Hematopoietic multipotent progenitor cell treated with erythropoietin and hydrocortisone succinate and interleukin-3 and kit ligand, for 4 days (in vitro differentiated cells): ENCODE data around the gene TNNT2.
A peak's percentile ranks its signal among the peaks of the same experiment; 100 is the strongest.

Experiments
- DNase-seq: peaks from one replicate; pipeline ENCODE4 v3.0.0-alpha.2; 2015

TNNT2 gene

GRCh38 chr1:201354901-201355295 lies 22.6 kb downstream of the TNNT2 start:
- no peak for DNase-seq

DNA sequence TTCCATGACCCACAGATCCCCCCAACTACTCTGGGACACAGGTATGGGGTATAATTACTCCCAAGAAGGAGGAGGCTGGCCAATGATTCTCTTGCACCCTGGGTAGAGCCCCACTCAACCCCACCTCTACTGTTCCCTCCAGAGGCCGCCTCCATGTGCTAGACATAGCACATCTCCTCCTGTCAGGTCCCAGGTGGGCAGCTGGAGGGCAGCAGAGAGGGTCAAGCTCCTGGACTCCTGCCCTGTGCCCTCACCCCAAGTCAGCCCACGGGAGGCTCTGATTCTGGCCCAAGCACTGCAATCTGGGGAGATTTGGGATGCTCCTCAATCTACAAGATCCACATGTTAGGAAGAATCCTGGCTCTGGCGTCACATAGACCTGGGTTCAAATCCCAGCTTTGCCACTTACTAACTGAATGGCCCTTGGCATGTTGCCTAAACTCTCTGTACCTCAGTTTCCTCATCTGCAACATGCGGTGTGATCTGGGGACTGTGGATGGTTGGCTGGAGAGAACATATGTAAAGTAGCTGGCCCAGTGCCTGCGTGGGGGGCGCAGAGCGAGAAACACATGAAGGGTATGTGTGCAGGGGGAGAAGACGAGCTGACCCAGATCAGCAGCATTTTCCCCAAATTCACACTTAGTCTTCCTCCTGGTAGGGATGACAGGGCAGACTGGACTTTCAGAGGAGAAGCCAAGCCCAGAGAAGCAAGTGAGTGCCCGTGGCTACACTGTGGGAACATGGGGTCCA lies 23.2 kb downstream of the TNNT2 start:
- DNase-seq, result no peak

- DNase-seq, result no peak
These were observed 24.1 kb downstream of the TNNT2 start for GRCh38 chr1:201353186-201353940.

DNA sequence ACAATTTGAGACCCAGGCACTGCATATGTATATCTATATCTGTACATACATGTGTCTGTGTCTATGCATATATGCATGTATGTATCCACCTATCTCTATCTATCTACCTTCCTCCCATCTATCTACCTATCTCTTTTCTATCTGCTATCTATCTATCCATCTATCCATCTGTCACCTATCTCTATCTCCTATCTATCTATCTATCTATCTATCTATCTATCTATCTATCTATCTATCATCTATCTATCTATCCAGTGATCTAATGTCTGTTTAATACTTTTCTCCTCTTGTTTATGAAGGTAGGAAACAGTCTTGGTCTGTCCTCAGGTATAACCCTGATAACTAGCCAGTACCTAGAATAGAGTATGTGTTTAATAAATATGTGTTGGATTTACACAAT lies 25.9 kb downstream of the TNNT2 start:
- no peak for DNase-seq

GRCh38 chr1:201350884-201351283 lies 26.6 kb downstream of the TNNT2 start:
- DNase-seq, result no peak

- DNase-seq, result no peak
These were observed 27.1 kb downstream of the TNNT2 start for GRCh38 chr1:201350361-201350725.

DNA sequence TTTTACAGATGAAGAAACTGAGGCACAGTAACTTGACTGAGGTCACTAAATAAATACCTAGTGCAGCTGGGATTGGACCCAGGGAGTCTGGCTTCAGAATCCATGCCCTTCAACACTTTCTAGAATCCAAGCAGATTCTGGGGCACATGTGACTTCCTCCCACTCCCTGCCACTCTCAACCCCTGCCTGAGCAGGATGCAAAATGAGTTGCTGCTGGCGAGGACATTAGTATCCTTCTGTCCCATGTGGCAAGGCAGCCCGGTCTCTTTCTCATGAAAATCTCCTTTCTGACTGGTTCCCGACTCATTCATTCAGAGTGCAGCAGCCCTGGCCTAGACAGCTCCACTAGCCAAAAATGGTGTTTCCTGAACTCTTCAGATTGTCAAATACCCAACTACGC lies 28.4 kb downstream of the TNNT2 start:
- DNase-seq, result no peak

DNA sequence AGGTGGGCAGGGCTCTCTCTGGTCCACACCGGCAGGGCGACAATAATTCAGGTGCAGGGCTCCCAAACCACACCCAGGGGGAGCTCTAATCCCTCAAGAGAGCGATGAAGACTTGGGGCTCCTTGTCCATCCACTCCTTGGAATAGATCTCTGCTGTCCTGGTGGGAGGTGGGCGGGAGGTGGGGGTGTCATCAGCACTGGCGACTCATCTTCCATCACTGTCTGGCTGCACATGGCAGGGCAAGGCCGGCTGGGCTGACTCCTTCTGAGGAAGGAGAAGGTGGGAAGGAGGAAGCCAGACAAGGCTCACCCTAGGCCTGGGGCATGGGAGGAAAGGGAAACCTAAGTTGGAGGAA lies 29.3 kb downstream of the TNNT2 start:
- peak; percentile 76 for DNase-seq

DNA sequence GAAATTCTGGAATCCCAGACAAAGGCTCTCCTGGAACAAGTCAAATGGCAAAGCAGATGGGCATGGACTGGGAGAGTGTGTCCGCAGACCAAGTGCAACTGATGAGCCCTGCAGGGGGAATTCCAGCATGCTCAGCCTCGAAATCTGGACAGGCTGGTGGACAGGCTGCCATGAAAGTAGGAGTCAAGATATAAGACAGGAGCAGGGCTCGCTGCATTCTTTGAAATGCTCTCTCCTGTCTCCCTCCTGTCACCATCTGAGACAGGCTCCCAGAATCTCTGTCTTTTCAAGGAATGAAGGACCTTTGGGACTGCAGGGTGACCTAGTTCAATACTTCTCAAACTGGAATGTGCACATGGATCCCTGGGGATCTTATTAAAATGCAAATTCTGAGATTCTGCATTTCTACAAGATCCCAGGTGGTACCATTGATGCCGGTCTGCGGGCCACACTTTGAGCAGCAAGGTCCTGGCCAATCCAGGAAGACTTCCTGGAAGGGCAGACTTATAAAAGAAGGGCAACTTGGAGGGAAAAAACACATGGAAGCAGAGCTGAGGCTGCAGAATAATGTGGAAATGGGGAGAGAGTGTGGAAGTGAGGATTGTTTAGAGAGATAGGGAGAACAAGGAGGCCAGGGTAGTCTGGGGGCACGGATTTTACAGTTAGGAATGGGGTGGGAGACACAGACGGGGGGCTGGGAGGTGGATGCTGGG lies 29.8 kb downstream of the TNNT2 start:
- DNase-seq, result no peak

DNA sequence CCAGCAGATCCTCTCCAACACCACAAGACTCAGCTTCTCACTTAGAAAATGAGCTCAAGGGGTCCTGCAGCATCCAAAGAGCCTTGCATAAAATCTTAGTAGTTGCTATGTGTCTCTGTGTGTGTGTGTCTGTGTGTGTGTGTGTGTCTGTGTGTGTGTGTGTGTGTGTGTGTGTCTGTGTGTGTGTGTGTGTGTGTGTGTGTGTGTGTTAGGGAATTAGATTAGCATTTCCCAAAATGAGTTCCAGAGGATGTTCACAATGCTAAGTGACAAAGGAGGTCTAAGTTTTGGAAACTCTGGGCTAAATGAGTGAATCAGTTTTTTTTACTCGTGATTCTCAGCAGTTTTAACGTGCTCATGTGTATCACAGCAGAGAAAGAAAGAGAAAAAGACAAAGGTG lies 30.5 kb downstream of the TNNT2 start:
- no peak for DNase-seq

DNA sequence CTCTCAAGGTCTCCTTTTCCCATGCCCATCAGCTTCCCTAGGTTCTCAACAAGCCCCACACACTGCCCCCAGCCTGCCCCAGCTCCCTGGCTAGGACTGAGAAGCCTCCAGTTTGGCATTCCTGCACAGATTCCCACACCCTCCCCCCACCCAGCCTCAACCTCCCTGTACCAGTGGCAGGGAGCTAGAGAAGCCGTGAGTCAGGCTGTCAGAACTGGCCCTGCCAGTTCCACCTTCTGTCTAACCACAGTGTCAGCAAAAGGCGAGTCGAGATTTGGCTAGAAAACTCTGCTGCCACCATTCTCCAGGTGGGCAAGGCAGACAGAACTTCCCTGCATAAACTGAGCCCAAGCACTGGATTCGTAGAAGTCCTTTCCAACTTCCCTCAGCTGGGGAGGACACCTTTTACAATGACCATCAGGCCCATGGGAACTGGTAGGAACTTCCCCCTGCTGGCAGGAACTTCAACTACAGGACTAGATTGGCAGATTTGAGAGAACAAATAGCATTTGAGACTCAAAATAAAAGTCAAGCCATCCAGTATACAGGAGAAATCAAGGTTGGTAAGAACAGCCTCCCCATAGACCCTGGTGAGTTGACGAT lies 31.0 kb downstream of the TNNT2 start:
- peak; percentile 53 for DNase-seq

DNA sequence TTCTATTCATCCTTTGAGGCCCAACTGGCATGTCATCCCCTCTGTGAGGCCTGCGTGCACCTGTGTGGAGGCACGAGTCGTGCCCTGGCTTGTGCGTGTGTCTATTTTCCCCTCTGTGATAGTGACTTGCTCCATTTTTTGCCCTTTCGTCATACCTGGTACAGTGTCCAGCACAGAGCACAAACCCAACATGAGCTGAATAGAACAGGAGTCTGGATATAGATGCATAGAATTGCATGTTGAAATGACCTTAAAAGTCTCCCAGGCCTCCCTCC lies 32.5 kb downstream of the TNNT2 start:
- DNase-seq, result no peak

- no peak for DNase-seq
These were observed 33.0 kb downstream of the TNNT2 start for GRCh38 chr1:201344206-201345080.

- no peak for DNase-seq
These were observed 36.1 kb downstream of the TNNT2 start for GRCh38 chr1:201341377-201341776.

DNA sequence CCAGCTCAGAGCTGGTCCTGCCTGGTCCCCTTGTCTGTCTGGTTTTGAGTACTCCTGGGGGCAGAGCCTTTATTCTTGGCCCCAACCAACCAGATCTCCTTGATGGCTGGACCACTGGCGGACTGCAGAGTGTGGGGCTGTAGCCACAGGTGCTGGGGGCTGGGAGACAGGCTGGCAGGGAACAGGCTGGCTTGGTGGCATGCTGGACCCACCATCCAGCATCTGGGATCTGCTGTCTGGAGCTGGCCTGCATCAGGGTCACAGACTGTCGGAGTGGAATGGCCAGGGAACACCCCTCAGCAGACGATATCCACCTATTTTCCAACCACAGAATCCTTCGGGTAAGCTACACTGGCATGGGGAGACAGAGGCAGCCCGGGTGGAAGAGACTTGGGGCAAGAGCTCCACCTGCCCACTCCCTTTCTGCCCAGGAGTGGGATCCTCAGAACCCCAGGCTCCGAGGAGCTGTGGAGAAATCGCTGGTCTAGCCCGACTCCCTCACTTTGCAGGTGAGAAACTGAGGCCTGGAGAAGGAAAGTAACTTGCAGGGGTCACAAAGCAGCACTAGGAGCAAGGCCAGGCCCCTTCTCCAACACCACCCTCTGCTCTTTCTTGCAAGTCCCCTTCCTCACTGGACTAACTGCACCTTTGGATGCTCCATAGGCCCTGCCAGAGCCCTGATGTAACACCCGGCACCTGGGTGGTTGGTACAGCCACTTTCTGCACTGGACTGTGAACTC lies 40.6 kb downstream of the TNNT2 start:
- DNase-seq, result no peak

- no peak for DNase-seq
These were observed 41.6 kb downstream of the TNNT2 start for GRCh38 chr1:201335901-201336300.

DNA sequence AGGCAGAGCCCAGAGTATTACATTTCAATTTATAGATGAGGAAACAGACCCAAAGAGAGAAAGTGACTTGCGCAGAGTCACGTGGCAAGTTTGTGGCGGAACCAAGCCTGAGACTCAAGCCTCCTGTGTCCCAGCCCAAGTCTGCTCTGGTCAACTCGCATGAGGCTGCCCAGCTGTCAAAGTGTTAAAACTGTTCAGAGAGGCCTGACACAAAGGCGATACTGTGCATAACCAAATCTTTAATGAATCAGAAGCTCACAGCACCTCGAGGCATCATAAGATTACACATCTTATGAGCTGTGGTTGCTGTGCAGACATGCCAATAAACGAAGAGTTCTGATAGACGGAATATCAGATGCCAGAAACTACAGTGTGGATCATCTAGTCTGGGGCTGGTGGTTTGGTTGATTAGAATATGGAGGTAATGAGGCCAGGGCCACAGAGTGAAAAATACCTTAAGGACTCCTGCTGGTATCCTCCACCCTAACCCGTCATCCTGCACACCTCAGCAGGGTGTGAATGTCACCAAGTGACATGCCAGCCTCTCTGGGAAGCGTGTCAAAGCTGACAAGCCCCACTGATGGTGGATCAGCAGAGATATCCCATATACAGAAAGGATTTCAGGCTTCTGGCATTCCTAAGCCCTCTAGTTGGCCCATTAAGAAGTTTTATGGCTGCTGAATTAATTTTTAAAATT lies 42.2 kb downstream of the TNNT2 start:
- no peak for DNase-seq

- no peak for DNase-seq
These were observed 42.9 kb downstream of the TNNT2 start for GRCh38 chr1:201334325-201335173.

DNA sequence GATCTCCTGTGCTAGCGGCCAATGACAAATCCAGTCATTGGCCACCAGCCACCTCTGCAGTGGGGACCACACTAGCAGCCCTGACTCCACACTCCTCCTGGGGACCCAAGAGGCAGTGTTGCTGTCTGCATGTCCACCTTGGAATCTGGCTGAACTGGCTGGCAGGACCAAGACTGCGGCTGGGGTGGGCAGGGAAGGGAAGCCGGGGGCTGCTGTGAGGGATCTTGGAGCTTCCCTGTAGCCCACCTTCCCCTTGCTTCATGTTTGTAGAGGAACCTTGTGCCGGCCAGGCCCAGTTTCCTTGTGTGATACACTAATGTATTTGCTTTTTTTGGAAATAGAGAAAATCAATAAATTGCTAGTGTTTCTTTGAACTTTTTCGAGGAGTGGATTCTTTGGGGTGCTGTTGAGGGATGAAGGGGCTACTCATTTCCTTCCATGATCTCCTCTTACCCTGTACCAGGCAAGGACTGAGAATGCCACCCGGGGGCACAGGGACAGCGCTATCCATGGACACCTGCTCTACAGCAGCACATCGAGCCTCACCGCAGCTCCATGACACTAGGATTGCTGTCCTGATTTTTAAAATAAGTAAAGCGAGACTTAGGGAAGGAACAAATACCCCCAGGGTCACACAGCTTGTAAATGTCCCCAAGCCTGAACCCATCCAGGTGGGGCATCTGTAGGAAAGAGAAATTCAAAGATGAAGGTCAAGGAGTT lies 44.7 kb downstream of the TNNT2 start:
- no peak for DNase-seq

GRCh38 chr1:201332021-201332420 lies 45.5 kb downstream of the TNNT2 start:
- DNase-seq, result no peak
